GM10266 (cell line): ENCODE results near the gene FA2H.
"Not testable (repeated sequence)": the region's sequence is repeated elsewhere in the genome, so short reads cannot be mapped to it uniquely, and the experiment has no call there.

Experiments
- DNase-seq: peaks from one replicate; pipeline ENCODE4 v3.0.0; 2012; ENCODE audit errors: extremely low spot score
- TF ChIP-seq, protein P1 (sequence below): IDR thresholded peaks from 2 replicates; pipeline ENCODE4 v1.5.1; 2012; ENCODE audit warnings: mild to moderate bottlenecking, low read depth; ENCODE audit not compliant: control insufficient read depth, insufficient read depth; ENCODE audit errors: missing control alignments

FA2H gene

DNA sequence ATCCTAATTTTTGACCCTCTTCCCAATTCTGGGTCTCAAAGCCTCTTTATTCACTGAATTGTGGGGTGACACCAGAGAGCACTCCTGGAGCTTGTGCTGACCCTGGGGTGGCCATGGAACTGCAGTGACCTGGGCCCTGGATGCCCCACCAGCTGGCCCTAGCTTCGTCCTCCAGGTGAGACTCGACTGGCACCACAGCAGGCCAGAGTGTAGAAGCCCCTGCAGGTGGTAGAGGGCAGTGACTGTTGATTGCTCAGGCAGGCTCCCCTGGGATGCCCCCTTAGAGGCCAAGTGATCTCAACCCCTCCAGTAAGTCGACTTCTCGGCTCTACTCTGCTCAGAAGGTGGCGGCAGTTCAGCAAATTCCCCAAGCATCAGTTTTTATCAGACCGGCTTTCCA, 6.4 kb downstream of the FA2H start:
- DNase-seq = no peak
- TF ChIP-seq, protein P1, sequence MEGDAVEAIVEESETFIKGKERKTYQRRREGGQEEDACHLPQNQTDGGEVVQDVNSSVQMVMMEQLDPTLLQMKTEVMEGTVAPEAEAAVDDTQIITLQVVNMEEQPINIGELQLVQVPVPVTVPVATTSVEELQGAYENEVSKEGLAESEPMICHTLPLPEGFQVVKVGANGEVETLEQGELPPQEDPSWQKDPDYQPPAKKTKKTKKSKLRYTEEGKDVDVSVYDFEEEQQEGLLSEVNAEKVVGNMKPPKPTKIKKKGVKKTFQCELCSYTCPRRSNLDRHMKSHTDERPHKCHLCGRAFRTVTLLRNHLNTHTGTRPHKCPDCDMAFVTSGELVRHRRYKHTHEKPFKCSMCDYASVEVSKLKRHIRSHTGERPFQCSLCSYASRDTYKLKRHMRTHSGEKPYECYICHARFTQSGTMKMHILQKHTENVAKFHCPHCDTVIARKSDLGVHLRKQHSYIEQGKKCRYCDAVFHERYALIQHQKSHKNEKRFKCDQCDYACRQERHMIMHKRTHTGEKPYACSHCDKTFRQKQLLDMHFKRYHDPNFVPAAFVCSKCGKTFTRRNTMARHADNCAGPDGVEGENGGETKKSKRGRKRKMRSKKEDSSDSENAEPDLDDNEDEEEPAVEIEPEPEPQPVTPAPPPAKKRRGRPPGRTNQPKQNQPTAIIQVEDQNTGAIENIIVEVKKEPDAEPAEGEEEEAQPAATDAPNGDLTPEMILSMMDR = no peak

DNA sequence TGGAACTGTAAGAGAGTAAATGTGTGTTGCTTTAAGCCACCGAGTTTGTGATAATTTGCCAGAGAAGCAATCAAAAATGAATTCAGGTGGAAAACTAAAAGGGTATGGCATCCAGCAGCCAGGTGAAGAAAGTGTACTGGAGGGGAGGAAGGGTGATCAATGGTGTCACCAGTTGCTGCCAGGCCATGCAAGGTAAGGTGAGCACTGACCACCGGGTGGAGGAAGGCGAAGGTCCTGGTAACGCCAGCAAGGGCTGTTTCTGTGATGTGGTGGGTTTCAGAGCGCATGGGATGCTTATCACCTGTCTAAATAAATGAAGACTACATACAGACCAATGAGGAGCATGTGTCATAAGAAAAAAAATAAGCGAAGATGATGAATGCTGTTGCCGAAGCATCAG, 6.9 kb downstream of the FA2H start:
- no peak for DNase-seq
- TF ChIP-seq, protein P1 = no peak

DNA sequence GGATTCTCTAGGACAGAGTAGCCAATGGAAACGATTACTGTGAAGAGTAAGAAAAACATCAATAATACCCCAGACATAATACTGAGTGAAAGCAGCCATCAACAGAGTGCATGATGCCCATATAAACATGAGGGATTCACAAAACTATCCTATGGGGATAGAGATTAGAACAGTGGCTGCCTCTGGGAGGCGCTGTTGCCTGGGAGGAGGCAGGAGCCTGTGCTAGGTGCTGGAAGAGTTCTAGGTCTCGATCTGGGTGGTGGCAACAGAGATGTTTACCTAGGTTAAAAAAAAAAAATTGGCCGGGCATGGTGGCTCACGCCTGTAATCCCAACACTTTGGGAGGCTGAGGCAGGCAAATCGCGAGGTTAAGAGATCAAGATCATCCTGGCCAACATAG, 7.9 kb downstream of the FA2H start:
- DNase-seq = peak; percentile 5
- TF ChIP-seq, protein P1 = peak; percentile 23

DNA sequence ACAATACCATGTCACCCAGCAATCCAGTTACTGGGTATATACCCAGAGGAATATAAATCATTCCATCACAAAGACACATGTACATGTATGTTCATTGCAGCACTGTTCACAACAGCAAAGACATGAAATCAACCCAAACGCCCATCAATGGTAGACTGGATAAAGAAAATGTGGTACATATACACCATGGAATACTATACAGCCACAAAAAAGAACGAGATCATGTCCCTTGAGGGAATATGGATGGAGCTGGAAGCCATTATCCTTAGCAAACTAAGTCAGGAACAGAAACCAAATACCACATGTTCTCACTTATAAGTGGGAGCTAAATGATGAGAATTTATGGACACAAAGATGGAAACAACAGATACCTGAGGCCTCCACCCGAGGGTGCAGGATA, 10.4 kb downstream of the FA2H start:
- DNase-seq = not testable (repeated sequence)

DNA sequence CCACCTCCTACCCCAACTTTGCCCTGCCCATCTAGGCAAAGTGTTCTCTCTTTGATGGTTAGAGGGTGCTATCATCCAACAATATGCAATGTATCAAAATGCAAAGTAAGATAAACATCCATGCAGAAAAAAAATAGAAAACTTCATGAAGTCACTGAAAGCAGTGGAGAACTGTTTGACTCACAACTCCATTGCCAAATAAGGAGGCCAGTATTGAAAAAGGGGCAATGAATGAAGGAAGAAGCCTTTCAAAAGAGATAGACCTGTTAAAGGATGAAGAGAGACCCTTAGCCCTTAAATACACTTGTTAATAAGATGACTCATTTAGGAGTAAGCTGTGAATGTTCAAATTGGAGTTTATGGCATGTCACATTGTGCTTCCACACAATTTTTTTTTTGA, 13.0 kb downstream of the FA2H start:
- TF ChIP-seq, protein P1 = no peak
- DNase-seq = no peak

DNA sequence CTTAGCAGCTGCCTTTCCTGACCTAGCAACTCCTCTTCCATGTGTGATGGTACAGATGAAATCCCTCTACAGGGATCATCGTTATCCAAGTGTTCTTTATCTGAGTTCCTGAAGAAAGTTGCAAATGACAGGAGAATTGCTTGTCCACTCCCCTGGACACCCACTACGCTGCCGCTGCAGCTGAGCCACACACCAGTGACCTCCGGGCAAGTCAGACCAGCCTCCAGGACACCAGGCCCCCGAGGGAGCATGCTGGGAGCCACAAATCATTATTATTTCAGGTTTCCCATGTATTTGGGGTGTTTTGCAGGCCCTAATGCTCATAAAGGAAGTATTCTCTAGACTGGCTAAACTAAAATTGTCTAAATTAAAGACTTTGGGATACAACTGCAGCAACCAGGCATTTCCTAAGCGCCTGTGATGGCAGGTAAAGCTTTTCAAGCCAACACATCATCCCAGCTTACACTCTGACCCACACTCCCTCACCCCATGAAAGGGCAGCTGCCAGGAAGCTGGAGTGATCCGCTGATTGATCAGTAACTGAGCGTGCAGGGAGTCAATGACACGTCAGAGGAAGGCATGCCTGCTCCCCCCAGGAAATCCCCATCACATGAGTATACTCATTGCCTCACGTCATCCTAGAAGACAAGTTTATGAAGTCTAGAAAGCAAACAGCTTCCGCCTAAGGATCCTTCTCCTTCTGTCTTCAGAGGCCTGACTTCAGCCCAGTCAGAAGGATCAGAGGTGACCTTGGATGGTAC, 14.4 kb downstream of the FA2H start:
- TF ChIP-seq, protein P1 = no peak
- DNase-seq = no peak

DNA sequence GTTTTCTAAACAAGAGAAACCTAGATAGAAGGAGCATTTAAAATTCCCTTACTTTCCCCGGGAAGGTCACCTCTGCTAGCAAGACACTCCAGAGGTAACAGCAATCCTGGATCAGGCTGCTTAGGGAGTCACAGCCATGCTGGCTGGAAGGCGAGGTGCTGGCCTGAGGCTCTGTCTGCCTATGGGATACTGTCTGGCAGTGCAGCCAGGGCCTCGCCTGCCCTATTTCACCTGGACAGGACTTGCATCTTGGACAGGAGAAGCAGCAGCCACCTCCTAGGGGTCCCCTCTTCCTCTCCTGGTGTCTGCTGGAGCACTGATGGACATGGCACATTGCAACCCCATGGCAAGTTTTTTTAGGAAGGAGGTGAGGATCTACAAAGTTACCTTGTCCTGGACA, 15.1 kb downstream of the FA2H start:
- TF ChIP-seq, protein P1 = no peak
- DNase-seq = no peak

DNA sequence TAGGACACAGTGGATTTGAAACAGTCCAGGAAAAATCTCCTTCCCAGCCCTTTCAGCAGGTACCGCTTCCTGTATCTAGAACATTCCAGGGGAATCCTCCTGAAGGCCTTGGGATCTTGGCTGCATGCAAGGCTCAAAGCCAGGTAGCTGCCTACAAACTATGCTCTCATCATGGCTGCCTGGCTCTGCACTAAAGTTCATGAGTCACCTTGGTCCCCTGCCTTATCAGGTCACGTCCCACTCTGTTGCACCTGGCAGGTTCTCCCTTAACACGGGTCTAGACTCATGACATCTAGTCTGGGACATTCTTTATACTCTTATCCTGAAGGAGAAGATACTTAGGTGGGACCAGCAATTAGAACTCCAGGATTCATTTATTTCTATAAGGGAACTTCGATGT, 15.8 kb downstream of the FA2H start:
- DNase-seq = no peak

More for the DNA sequence above, 15.8 kb downstream of the FA2H start:
- TF ChIP-seq, protein P1 = no peak
